Measurements from ENCODE around the gene CEP89.
"Not testable (repeated sequence)": the region's sequence is repeated elsewhere in the genome, so short reads cannot be mapped to it uniquely, and the experiment has no call there.

Gene CEP89

DNA sequence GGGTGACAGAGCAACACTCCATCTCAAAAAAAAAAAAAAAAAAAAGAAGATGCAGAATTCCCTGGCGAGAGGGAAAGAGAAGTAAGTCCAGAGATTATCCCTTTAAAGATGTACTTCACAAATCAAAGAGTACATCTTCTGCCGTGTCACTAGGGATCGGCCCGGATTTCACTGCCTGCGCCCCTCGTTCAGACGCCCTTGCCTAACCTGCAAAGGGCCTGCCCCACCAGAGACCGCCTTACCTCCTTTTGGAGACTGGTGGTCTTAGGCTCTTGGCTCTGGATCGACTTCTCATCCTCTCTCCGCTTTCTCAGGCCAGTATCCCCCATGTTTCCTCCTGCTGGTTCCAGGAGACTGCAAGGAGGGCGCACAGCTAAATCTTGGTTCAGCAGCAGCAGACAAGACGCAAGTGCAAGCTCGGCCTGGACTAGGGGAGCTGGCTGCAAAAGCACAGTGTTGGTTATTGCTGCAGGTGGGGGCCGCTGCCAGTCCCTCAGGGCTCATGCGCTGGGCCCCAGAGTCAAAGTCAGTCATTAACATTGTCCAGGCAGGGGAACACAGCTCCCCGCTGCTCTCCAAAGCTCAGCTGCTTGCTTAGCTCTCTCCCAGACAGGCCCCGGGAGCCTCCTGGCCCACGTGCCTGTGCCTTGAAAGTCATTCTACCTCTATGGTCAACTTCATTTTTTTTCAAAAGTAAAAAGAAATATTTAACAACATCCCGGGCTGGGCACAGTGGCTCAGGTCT is 103.4 kb downstream of the CEP89 start:
- DNase-seq: no peak

DNA sequence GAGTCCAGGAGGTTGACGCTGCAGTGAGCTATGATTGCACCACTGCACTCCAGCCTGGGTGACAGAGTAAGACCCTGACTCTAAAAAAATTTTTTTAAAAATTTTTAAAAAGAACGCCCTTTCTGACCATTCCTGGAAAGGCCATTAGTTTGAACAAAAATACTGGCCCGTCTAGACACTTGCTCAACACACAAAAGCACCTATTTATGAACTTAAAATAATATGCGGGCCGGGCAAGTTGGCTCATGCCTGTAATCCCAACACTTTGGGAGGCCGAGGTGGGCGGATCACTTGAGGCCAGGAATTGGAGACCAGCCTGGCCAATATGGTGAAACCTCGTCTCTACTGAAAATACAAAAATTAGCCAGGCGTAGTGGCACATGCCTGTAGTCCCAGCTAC is 104.3 kb downstream of the CEP89 start:
- not testable (repeated sequence) for DNase-seq

DNA sequence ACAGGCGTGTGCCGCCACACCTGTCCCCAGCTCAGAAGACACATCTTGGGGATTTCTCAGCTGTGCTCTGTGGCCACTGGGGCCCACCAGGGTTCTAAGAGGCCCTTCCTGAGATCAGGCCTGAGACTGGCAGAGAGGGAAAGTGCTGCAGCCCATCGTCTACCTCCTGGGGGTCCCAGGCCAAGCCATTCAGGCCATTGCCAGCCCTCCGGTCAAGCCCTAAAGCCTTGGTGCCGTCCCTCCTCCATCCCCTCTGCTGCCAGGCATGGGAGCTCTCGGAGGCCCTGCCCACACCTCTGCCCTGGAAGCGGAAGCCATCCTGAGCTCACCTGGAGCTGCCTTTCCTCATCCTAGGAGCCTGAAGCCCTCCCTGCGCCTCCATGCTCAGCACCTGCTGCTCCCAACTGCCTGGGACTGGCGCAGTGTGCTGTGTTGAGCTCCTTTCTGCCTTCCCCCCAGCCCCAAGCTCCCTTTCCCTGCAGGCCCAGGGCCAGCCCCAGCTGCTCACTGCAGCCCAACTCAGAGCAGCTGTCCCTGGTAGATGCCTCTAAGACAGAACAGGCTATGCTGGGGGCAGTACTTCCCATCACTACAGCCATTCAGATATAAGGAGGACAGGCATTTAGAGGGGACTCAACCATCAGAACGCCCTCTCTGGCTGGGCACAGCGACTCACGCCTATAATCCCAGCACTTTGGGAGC is 105.0 kb downstream of the CEP89 start:
- no peak for DNase-seq

DNA sequence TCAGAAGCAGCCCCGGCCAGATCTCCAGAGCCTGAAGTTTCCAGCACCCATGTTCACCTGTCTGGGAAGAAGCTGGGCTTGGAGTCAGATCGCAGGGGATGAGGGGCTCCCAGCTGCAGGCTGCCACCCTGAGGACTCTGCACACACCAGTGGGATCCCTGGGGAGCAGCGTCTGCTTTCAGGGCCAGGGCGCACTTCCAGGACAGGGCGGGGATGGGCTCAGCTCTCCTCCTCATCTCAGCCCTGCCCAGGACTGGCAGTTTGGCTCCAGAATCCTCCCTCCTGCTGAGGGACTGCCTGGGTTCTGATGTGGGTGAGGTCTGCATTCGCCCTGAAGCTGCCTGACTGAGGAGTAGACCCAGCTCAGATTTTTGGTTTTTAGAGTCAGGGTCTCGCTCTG is 105.7 kb downstream of the CEP89 start:
- DNase-seq: no peak

DNA sequence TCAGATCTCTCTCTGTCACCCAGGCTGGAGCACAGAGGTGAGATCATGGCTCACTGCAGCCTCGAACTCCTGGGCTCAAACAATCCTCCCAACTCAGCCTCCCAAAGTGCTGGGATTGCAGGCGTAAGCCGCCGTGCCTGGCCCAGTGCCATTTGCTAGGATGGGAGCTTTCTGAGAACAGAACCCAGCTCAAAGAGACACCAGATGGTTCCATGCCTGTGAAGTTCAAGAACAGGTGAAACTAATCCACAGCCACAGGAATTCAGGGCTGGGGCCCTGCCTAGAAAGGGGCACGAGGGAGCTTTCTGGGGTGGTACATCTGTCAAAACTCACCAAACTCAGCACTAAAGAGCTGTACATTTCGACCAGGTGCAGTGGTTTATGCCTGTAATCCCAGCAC is 106.4 kb downstream of the CEP89 start:
- no peak for DNase-seq

DNA sequence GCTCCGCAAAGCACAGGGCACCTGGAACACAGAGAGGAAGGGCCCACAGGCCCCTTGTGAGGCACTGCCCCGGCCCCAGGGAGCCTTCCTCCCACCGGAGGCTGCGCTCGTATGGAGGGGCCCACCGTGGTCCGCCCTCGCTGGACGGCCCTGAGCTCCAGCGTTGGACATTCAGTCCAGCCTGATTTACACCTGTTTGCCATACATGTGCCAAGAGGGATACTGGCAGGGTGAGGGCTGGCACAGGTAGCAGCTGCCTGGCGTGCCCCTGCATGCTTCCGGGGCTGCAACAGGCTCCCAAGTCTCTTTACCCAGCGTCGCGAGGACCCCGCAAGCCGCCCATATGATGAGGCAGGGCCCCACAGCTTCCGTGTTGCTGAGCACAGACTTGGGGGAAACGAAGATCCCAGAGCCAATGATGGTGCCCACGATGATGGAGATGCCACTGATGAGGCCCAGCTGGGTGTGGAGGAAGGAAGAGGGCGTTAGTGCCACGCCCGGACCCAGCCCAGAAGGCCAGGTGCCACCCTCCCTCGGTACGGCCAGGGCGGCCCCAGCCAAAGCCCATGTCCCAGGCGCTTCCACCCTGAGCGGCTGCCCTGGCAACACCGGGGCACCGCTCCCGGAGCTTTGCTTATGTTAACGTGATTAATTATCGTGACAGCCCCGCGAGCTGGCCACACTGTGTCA is 107.3 kb downstream of the CEP89 start:
- DNase-seq: no peak

DNA sequence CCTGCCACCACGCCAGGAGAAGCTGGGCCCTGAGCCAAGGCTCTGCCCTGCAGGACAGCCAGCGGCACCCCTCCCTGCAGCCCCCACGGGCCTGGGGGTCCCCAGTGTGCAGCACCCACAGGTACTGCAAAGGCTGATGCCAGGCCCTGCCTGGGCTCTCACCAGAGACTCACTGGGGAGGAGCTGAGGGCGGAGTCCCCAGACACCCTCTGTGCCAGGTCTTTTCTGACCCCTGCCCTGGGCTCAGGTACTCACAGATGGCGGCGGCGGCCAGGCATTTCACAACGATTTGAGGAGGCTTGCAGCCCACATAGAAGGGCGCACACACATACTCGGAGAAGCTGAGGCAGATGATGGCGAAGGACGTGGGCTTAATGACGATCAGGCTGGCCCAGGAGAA is 107.9 kb downstream of the CEP89 start:
- DNase-seq: no peak

DNA sequence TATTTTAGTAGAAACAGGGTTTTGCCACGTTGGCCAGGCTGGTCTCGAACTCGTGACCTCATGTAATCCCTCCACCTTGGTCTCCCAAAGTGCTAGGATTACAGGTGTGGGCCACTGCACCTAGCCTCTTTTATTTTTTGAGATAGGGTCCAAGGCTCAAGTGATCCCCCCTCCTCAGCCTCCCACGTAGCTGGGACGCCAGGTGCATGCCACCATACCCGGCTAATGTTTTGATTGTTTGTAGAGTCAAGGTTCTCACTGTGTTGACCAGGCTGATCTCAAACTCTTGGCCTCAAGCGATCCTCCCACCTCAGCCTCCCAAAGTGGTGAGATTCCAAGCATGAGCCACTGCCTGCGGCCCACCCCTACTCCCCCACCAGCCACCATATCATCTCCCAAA is 108.5 kb downstream of the CEP89 start:
- no peak for DNase-seq

DNA sequence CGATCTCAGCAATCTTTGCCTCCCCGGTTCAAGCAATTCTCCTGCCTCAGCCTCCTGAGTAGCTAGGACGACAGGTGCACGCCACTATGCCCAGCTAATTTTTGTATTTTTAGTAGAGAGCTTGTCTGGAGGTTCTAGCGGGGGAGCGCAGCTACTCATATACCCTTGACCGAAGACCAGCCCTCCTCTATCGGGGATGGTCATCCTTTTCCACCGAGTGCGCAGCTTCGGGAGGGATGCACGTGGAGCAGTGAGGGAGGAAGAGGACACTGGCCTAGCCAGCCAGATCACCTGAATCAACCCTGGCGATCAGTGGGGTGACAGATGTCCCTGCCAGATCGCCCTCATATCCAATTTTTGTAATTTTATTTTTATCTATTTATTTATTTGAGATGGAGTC is 109.0 kb downstream of the CEP89 start:
- no peak for DNase-seq

DNA sequence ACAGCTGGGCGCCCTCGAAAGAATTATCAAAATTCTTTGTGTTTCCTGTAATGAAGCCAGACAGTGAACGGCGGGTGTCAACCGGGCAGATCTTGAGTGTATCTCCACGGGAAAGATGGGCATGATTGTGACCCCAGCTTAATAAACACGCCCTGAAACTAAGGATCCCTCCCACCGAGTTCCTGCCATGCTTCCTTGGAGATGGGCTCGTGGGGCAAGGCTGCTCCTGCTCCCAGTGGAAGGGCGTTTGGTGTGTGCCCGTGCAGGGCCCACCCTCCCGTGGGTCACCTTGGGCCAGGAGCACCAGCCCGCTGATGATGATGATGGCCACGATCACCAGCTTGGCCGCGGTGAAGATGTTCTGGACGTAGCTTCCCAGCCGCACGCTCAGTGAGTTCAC is 109.6 kb downstream of the CEP89 start:
- no peak for DNase-seq

DNA sequence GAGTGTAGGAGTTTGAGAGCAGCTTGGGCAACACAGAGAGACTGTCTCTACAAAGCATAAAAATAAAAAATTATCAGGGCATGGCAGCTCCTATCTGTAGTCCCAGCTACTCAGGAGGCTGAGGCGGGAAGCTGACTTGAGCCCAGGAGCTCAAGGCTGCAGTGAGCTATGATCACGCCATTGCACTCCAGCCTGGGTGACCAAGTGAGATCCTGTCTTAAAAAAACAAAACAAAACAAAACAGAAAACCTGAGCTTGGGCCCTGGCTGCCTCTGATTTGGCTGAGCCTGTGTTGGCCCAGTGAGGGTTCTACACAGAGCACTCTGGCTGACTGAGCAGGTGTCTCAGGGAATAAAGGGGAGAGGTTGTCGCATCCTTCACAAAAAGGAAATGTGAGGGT is 110.2 kb downstream of the CEP89 start:
- DNase-seq: no peak

DNA sequence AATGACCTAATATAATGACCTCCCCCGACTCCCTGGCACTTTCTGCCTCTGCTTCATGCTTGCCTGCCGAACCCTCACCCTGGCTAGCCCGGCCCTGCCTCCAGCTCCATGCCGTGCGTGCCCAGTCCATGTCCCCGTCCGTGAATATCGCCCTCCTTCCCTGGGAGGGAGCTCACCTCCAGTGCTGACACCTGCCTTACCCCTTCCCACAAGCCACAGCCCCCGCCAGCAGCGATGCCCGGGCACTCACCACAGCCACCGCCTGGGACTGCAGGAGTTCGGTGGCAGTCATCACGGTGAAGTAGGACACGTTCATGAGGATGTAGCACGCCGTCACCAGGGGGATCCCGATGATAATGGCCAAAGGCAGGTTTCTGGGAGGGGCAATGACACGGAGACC is 112.2 kb downstream of the CEP89 start:
- DNase-seq: no peak

DNA sequence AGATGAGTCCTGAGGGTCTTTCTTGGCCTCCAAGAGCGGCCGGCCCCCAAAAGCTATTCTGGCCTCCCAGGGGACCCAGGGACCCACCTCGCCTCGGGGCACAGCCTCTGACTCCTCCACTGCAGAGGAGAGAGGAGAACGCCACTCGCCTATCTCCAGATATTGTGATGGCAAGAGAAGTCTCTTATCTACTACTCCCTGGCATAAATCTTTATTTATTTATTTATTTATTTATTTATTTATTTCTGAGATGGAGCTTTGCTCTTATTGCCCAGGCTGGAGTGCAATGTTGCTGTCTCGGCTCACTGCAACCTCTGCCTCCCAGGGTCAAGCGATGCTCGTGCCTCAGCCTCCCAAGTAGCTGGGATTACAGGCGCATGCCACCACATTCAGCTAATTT is 113.2 kb downstream of the CEP89 start:
- DNase-seq: no peak

DNA sequence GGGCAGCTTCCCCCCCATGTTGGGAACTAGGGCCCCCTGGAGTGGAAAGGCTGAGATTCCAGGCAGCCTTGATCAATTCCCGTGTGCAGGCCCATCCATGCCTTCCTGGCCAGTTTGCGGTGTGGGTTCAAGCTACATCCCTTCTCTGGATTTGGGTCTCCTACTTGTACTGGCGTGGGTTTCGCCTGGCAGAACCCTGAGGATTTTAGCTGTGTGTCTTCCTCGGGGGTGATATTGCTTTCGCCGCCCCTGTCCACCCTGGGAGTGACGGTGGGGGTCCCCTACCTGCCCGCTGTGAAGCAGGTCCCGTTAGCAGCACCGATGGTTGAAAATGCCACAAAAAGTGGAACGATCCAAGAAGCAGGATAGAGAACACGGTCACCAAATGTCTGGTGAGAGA is 113.6 kb downstream of the CEP89 start:
- DNase-seq: no peak

DNA sequence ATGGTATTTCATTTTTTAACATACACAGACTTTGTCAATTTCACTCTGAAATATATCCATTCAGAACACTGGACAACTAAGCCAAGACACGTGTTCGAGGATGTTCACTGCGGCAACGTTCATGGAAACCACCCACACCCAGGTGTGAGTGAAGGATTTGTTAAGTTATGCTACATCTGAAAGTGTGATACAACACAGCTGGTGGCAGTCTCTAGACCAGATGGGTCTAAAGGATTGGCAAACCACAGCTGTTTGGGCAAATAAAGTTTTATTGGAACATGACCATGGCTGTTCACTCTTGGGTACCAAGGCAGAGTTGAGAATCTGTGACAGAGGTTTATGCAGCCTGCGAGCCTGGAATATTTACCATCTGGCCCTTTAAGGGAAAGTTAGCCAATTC is 114.2 kb downstream of the CEP89 start:
- DNase-seq: no peak

DNA sequence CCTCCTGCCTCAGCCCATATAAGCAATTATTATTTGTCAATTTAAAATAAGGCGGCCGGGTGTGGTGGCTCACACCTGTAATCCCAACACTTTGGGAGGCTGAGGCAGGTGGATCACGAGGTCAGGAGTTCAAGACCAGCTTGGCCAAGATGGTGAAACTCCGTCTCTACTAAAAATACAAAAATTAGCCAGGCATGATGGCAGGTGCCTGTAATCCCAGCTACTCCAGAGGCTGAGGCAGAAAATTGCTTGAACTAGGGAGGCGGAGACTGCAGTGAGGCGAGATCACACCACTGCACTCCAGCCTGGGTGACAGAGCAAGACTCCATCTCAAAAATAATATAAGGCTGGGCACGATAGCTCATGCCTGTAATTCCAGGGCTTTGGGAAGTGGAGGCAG is 114.9 kb downstream of the CEP89 start:
- not testable (repeated sequence) for DNase-seq

DNA sequence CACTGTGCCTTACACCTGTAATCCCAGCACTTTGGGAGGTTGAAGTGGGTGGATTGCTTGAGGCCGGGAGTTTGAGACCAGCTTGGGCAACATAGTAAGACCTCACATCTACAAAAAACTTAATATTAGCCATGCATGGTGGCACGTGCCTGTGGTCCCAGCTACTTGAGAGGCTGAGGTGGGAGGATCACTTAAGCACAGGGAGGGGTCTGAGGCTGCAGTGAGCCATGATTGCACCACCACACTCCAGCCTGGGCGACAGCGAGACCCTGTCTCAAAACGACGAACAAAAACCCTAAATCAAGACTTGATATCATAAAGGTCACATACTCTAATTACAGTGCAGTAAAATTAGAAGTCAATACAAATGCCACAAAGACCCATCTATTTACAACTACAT is 119.5 kb downstream of the CEP89 start:
- DNase-seq: no peak

DNA sequence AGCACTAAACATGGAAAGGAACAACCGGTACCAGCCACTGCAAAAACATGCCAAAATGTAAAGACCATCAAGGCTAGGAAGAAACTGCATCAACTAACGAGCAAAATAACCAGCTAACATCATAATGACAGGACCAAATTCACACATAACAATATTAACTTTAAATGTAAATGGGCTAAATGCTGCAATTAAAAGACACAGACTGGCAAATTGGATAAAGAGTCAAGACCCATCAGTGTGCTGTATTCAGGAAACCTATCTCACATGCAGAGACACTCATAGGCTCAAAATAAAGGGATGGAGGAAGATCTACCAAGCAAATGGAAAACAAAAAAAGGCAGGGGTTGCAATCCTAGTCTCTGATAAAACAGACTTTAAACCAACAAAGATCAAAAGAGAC is 123.7 kb downstream of the CEP89 start:
- DNase-seq: not testable (repeated sequence)

DNA sequence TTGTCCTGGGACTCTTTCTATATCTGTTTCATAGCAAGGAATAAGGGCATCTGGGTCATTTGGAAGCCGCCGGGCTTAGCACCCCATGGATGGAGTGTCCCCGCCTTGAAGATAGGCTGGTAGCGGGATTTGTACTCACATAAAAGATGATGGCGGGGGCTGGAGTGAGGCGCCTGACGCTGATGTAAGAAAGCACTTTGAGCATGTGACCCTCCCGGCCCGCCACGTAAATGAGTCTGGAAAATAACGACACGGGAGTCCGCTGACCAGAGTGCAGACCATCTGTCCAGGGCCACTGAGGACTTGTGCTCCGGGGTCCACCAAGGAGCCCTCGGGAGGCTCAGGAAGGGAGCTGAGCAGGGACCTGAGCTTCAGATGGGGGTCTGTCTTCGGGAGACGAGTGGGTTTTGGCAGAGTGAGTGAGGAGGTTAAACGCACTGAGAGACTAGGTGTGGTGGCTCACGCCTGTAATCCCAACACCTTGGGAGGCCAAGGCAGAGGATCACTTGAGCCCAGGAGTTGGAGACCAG is 128.0 kb downstream of the CEP89 start:
- no peak for DNase-seq

DNA sequence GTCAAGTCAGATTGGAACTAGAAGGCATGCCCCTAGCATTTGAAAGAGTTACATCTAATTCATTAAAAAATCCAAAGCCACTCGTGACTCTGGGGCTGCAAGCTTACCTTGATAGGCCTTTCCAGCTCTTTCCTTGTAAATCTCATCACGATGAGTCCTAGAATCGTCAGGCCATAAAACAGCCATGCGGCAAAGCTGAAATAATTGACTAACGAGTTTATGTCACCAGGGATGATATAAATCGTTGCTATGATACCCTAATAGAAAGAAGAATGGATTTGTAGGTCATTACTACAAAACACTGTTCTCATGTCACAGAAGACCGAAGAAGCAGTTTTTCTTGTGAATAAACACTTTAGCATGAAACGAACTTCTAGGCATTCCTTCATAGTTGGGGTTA is 129.7 kb downstream of the CEP89 start:
- no peak for DNase-seq

DNA sequence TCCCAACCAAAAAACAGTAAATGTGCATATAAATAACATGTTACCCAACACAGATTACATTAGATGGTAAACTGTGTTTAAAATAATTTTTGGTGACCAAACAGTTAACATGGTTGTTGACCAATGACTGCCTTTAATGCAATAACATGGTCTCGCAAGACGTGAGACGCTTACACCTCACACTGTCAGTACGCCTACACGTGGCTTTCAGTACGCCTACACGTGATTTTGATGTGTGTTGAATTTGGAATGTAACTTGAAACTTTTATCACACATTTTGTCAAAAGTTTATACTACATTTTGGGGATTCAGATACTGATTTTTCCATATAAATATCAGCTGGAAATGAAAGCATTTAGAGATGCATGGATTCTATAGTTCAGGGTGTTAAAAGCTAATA is 134.2 kb downstream of the CEP89 start:
- no peak for DNase-seq

DNA sequence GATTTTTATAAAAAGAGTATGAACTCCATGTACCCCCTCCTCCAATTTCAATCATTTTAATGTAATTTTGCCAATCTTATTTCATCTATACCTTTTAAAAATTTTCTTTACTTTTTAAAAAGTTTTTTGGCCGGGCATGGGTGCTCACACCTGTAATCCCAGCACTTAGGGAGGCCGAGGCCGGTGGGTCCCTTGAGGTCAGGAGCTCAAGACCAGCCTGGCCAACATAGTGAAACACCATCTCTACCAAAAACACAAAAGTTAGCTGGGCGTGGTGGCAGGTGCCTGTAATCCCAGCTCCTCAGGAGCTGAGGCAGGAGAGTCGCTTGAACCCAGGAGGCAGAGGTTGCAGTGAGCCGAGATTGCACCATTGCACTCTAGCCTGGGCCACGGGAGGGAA is 138.4 kb downstream of the CEP89 start:
- not testable (repeated sequence) for DNase-seq

DNA sequence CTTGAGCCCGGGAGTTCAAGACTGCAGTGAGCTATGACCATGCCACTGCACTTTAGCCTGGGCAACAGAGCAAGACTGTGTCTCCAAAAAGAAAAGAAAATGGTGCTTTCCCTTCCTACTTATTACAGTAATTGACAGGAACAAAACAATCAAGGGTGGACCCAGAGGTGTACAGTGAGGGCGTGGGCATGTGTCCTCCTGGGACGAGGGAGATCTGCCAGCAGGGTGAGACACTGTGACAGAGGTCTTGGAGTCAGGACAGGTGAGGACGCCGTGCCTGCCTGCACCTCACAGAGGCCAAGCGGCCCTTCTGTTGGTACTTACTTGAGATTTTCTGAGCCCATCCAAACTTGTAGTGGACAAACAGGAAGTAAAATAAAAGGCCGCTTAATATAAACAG is 138.9 kb downstream of the CEP89 start:
- DNase-seq: not testable (repeated sequence)

DNA sequence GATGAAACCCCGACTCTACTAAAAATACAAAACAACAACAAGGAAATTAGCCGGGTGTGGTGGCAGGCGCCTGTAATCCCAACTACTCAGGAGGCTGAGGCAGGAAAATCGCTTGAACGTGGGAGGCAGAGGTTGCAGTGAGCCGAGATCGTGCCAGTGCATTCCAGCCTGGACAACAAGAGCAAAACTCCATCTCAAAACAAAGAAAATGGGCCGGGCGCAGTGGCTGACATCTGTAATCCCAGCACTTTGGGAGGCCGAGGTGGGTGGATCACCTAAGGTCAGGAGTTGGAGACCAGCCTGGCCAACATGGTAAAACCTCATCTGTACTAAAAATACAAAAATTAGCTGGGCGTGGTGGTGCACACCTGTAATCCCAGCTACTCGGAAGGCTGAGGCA is 139.7 kb downstream of the CEP89 start:
- not testable (repeated sequence) for DNase-seq
